ENCODE data around the gene TRHDE. TPM values are rescaled to one million over a fixed set of nuclear protein-coding genes. Genes with fewer than 3 reads are reported as not detected.

Gene TRHDE
- total and polyA plus RNA-seq, 12 donors: 0.11 to 3.9 (median 0.64) TPM

DNA sequence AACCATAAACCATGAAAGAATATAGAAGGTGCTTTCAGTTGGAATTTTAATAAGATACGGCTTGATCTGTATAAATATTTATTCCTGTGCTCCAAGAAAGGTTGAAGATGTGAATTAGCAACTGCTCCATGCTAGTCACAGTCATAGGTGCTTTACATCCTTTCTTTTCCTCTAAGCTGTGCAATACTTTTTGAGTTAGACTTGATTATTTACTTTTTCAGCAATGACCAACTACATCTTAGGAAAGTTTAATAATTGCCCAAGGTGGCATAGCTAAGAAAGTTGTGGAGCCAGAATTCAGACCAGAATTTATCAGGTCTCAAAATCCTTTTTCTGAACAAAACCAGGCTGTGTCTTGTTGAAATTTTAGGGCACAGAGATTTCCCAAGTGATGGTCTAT lies 13.7 kb downstream of the TRHDE start:
- Histone ChIP-seq H3K27ac (no peak overlapping the region), H3K36me3 (replicated peaks in 1 of 2) (no peaks in the 10 kb centered on the region), H3K27me3 (no peaks in the 10 kb centered on the region), H3K4me3 (no peak overlapping the region), H3K9me3 (replicated peaks in 1 of 3) (no peaks in the 10 kb centered on the region), H3K4me1 (replicated peaks in 1 of 2) (no peaks in the 10 kb centered on the region)
- TF ChIP-seq POLR2A (IDR thresholded peaks at IDR 0.05): no peak
- TF ChIP-seq, protein P1, sequence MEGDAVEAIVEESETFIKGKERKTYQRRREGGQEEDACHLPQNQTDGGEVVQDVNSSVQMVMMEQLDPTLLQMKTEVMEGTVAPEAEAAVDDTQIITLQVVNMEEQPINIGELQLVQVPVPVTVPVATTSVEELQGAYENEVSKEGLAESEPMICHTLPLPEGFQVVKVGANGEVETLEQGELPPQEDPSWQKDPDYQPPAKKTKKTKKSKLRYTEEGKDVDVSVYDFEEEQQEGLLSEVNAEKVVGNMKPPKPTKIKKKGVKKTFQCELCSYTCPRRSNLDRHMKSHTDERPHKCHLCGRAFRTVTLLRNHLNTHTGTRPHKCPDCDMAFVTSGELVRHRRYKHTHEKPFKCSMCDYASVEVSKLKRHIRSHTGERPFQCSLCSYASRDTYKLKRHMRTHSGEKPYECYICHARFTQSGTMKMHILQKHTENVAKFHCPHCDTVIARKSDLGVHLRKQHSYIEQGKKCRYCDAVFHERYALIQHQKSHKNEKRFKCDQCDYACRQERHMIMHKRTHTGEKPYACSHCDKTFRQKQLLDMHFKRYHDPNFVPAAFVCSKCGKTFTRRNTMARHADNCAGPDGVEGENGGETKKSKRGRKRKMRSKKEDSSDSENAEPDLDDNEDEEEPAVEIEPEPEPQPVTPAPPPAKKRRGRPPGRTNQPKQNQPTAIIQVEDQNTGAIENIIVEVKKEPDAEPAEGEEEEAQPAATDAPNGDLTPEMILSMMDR (IDR thresholded peaks at IDR 0.05): no peak
- intact Hi-C loops (cut with DNase I): no loop called here
- no peak for DNase-seq
- WGBS, 4 donors: 86 to 91% (median 89%) methylated on average over 1 of the region's 1 CpG

DNA sequence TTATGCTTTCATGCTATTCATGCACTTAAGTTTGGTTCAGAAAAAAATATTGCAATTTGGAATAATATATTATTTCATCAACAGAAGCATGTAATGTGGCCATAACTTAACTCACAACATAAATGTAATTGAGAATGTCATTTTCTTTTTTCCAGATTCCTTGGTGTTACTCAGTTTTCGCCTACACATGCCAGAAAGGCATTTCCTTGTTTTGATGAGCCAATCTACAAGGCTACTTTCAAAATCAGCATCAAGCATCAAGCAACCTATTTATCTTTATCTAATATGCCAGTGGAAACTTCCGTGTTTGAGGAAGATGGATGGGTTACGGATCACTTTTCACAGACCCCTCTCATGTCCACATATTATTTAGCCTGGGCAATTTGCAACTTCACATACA lies 14.4 kb downstream of the TRHDE start:
- no peak overlapping the region for H3K4me3 ChIP-seq
- H3K36me3 ChIP-seq (replicated peaks in 1 of 2): no peaks in the 10 kb centered on the region
- 72 to 77% (median 74%) methylated on average over 3 of the region's 3 CpGs for WGBS, 4 donors
- H3K27me3 ChIP-seq: no peaks in the 10 kb centered on the region
- no peak for DNase-seq
- no peak overlapping the region for H3K27ac ChIP-seq
- no peaks in the 10 kb centered on the region for H3K9me3 ChIP-seq (replicated peaks in 1 of 3)
- no peak for TF ChIP-seq POLR2A (IDR thresholded peaks at IDR 0.05)
- TF ChIP-seq, protein P1 (IDR thresholded peaks at IDR 0.05): no peak
- intact Hi-C loops (cut with DNase I): no loop called here
- no peaks in the 10 kb centered on the region for H3K4me1 ChIP-seq (replicated peaks in 1 of 2)

DNA sequence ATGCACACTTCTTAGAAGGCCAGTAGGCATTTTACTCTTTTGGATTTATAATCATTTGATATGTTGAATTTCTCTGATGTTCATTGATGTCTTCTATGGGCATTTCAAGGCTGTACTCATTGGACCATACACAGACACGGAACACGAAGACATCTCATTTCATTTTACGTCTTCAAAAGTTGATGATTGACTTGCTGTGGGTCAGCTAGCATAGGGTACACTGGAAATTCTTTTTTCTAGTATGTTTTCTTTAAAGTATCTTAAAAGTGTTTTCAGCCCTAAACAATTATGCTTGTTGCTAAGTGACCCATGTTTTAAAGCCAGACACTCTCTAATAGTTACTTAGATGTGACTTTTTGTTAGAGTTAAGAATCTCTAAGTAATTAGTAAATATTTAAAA lies 16.3 kb downstream of the TRHDE start:
- no peak overlapping the region for H3K4me3 ChIP-seq
- TF ChIP-seq, protein P1 (IDR thresholded peaks at IDR 0.05): no peak
- no peak overlapping the region for H3K27ac ChIP-seq
- intact Hi-C loops (cut with DNase I): no loop called here
- 83 to 95% (median 91%) methylated on average over 3 of the region's 3 CpGs for WGBS, 4 donors
- no peaks in the 10 kb centered on the region for H3K36me3 ChIP-seq (replicated peaks in 1 of 2)
- no peak for DNase-seq
- H3K27me3 ChIP-seq: no peaks in the 10 kb centered on the region
- H3K9me3 ChIP-seq (replicated peaks in 1 of 3): no peaks in the 10 kb centered on the region
- H3K4me1 ChIP-seq (replicated peaks in 1 of 2): no peaks in the 10 kb centered on the region

DNA sequence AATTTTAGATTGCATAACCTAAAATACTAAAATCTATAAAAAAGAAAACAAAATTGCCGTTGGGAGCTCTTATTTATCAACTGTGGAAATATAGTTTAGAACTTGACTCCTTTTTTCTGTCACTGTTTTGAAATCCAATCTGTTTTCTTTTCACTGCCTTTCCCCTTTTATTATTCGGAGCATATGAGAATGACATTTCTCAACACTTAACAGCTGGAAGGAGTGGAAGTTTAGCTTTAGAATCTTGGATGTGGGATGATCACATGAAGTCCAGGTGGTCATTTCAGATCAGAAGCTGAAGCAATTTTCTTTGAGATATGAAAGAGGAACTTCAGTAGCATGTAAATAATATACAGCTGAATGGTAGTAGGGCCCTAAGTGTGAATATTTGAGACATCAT lies 16.7 kb downstream of the TRHDE start:
- Histone ChIP-seq H3K36me3 (replicated peaks in 1 of 2) (no peaks in the 10 kb centered on the region), H3K9me3 (replicated peaks in 1 of 3) (no peaks in the 10 kb centered on the region), H3K27me3 (no peaks in the 10 kb centered on the region), H3K4me1 (replicated peaks in 1 of 2) (no peaks in the 10 kb centered on the region), H3K27ac (no peak overlapping the region), H3K4me3 (no peak overlapping the region)
- DNase-seq: no peak
- 59 to 73% (median 65%) methylated on average over 2 of the region's 2 CpGs for WGBS, 4 donors
- TF ChIP-seq, protein P1 (IDR thresholded peaks at IDR 0.05): no peak
- TF ChIP-seq POLR2A (IDR thresholded peaks at IDR 0.05): no peak
- intact Hi-C loops (cut with DNase I): no loop called here
